ENCODE results near the gene SLC4A4.

GRCh38 chr4:71498002-71498401 is 159.2 kb downstream of the SLC4A4 start:
- no peak for TF ChIP-seq HNRNPL (IDR thresholded peaks at IDR 0.05; ENCODE audit: low read depth, low read length)
- TF ChIP-seq JDP2 (CRISPR knock-in tag; IDR thresholded peaks at IDR 0.05; ENCODE audit: borderline replicate concordance), result no peak
- no peak for TF ChIP-seq PRPF4 (IDR thresholded peaks at IDR 0.05; ENCODE audit: low read depth, low read length, poor library complexity, severe bottlenecking)
- TF ChIP-seq SALL2 (CRISPR knock-in tag; IDR thresholded peaks at IDR 0.05), result no peak
- no peak for TF ChIP-seq ATF7-NPFF (CRISPR knock-in tag; IDR thresholded peaks at IDR 0.05; ENCODE audit: low read depth)
- no peak for TF ChIP-seq HNRNPH1 (optimal IDR thresholded peaks at IDR 0.05; ENCODE audit: low read depth, low read length)

Measured in HepG2 (cell line).